ENCODE measurements around the gene RPS6KA5. TPM values are rescaled to one million over a fixed set of nuclear protein-coding genes. Genes with fewer than 3 reads are reported as not detected.
A peak's percentile ranks its signal among the peaks of the same experiment; 100 is the strongest.
"Not testable (repeated sequence)": the region's sequence is repeated elsewhere in the genome, so short reads cannot be mapped to it uniquely, and the experiment has no call there.

The RPS6KA5 gene
- total and polyA plus RNA-seq, 3 experiments from 2014 or later: 17.7 to 21.3 (median 19.9) TPM

DNA sequence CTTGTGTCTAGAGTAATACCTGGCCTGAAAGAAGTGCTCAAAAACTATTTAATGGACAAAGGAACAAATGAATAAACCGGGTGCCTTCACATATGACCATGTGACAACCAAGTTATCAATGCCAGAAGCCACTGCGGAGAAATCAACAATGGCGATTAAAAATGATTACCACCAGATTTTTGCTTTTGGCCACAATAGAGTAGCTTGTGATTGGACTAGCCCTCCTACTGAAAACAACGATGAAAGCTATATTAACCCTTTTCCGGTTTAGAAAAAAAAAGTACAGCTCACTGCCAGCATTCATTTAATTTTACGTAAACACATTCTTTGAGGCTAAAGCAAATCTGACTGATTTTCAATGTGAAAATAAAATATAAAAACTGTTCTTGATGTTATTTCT is 202.6 kb downstream of the RPS6KA5 start:
- Mint-ChIP-seq H3K4me1 (no peaks in the 10 kb centered on the region), H3K9me3 (no peaks in the 10 kb centered on the region), H3K27ac (no peak overlapping the region), H3K27me3 (no peaks in the 10 kb centered on the region), H3K4me3 (no peak overlapping the region), H3K36me3 (peaks cover 5 to 17% (median 8%) of the 10 kb centered on the region in 3 donors)
- POLR2A ChIA-PET: no interaction called here
- H3K4me1 ChIP-seq (ENCODE audit: insufficient read depth, low read length): no peaks in the 10 kb centered on the region
- H3K4me3 ChIP-seq (ENCODE audit: low read length): no peak overlapping the region
- CTCF ChIA-PET: interaction anchor here (1.2 kb wide), 1 partner anchor 9 kb away, joined by 3 read pairs; no protein-coding TSS in a partner anchor
- H3K9me3 ChIP-seq (ENCODE audit: low read length): no peaks in the 10 kb centered on the region
- no peak overlapping the region for H3K27ac ChIP-seq (ENCODE audit: low read depth, low read length)
- H3K36me3 ChIP-seq (ENCODE audit: insufficient read depth, low read length): no peaks in the 10 kb centered on the region
- DNase-seq: no peak
- no peaks in the 10 kb centered on the region for H3K27me3 ChIP-seq (ENCODE audit: insufficient read depth, low read length, poor library complexity, severe bottlenecking)

GRCh38 chr14:90856115-90856514 is 204.3 kb downstream of the RPS6KA5 start:
- H3K4me3 Mint-ChIP-seq; POLR2A ChIA-PET; H3K4me1 Mint-ChIP-seq; H3K9me3 Mint-ChIP-seq; H3K27ac Mint-ChIP-seq; H3K4me3 ChIP-seq (ENCODE audit: low read length); H3K36me3 ChIP-seq (ENCODE audit: insufficient read depth, low read length); H3K4me1 ChIP-seq (ENCODE audit: insufficient read depth, low read length); H3K9me3 ChIP-seq (ENCODE audit: low read length); CTCF ChIA-PET; H3K27me3 Mint-ChIP-seq; DNase-seq; H3K27me3 ChIP-seq (ENCODE audit: insufficient read depth, low read length, poor library complexity, severe bottlenecking); H3K27ac ChIP-seq (ENCODE audit: low read depth, low read length): not testable (repeated sequence)
- peaks cover 3 to 14% (median 5%) of the 10 kb centered on the region in 3 donors for H3K36me3 Mint-ChIP-seq

- no peak overlapping the region for H3K4me3 ChIP-seq (ENCODE audit: low read length)
- Mint-ChIP-seq H3K4me1 (no peaks in the 10 kb centered on the region), H3K27ac (no peak overlapping the region), H3K27me3 (no peaks in the 10 kb centered on the region), H3K36me3 (peaks cover 3 to 12% (median 4%) of the 10 kb centered on the region in 3 donors), H3K9me3 (no peaks in the 10 kb centered on the region), H3K4me3 (no peak overlapping the region)
- no peaks in the 10 kb centered on the region for H3K36me3 ChIP-seq (ENCODE audit: insufficient read depth, low read length)
- H3K27ac ChIP-seq (ENCODE audit: low read depth, low read length): no peak overlapping the region
- H3K4me1 ChIP-seq (ENCODE audit: insufficient read depth, low read length): no peaks in the 10 kb centered on the region
- H3K9me3 ChIP-seq (ENCODE audit: low read length): no peaks in the 10 kb centered on the region
- H3K27me3 ChIP-seq (ENCODE audit: insufficient read depth, low read length, poor library complexity, severe bottlenecking): no peaks in the 10 kb centered on the region
- ChIA-PET POLR2A (no interaction called here), CTCF (no interaction called here)
- DNase-seq: no peak
Measured at GRCh38 chr14:90853116-90853515, 207.3 kb downstream of the RPS6KA5 start.

DNA sequence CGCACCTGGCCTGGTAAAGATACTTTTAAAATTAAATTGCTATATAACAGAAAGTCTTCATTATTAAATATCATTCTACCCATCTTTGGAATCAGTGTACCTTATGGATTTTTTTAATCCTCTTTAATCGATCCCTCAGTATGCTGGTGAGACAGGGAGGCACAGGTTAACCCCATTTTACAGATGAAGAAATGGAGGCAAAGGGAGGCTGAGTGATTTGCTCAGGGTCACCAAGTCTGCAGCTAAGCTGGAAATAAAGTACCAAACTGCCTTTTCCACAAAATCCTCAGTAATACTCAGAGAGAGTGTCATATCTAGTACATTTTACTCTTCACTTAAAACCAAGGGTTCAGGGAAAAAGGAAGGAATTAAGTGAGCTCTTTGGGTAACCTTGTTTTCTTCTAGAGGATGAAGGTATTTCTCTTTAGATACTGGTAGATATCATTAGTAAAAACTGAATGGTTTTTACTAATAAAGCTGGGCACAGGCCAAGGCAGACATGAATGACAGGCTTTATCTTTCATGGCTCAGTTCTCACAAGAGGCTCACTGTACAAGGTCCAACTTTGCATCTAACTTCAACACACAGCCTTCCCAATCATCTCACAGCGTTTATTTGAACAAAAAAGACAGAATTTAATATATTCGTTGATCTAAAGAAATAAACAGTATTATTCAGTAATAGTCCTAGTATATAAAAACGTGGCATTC is 209.0 kb downstream of the RPS6KA5 start:
- Mint-ChIP-seq H3K4me3 (no peak overlapping the region), H3K36me3 (peaks cover 3 to 6% (median 4%) of the 10 kb centered on the region in 3 donors), H3K27me3 (no peaks in the 10 kb centered on the region), H3K4me1 (no peaks in the 10 kb centered on the region), H3K9me3 (no peaks in the 10 kb centered on the region), H3K27ac (peak overlapping the region in 1 of 8 donors; percentile 92)
- Histone ChIP-seq H3K4me1 (ENCODE audit: insufficient read depth, low read length) (no peaks in the 10 kb centered on the region), H3K27ac (ENCODE audit: low read depth, low read length) (no peak overlapping the region), H3K27me3 (ENCODE audit: insufficient read depth, low read length, poor library complexity, severe bottlenecking) (no peaks in the 10 kb centered on the region), H3K9me3 (ENCODE audit: low read length) (no peaks in the 10 kb centered on the region), H3K36me3 (ENCODE audit: insufficient read depth, low read length) (no peaks in the 10 kb centered on the region), H3K4me3 (ENCODE audit: low read length) (no peak overlapping the region)
- POLR2A ChIA-PET: no interaction called here
- CTCF ChIA-PET: no interaction called here
- no peak for DNase-seq

DNA sequence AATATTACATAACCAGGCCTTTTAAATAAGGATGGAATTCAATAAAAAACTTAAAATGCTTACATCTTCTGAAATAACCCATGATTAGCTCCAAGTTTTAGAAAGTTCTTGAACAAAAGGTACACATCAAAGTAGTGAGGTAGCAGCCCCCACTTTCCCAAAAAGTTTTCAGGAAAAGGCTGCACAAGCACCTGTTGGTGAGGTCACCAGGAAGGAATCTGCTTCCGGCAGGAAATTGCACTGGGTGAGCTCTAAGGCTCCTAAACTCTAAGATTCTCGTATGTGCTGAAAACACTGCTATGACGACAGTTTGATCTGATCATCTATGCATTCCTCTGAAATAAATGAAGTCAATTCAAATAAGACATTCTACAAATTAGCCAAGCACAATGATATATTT is 210.0 kb downstream of the RPS6KA5 start:
- DNase-seq: no peak
- Mint-ChIP-seq H3K27ac (no peak overlapping the region), H3K9me3 (no peaks in the 10 kb centered on the region), H3K4me1 (no peaks in the 10 kb centered on the region), H3K4me3 (no peak overlapping the region), H3K36me3 (peaks cover 3 to 9% (median 4%) of the 10 kb centered on the region in 3 donors), H3K27me3 (no peaks in the 10 kb centered on the region)
- H3K27me3 ChIP-seq (ENCODE audit: insufficient read depth, low read length, poor library complexity, severe bottlenecking): no peaks in the 10 kb centered on the region
- ChIA-PET POLR2A (no interaction called here), CTCF (no interaction called here)
- no peaks in the 10 kb centered on the region for H3K4me1 ChIP-seq (ENCODE audit: insufficient read depth, low read length)
- no peak overlapping the region for H3K27ac ChIP-seq (ENCODE audit: low read depth, low read length)
- H3K36me3 ChIP-seq (ENCODE audit: insufficient read depth, low read length): no peaks in the 10 kb centered on the region
- no peaks in the 10 kb centered on the region for H3K9me3 ChIP-seq (ENCODE audit: low read length)
- no peak overlapping the region for H3K4me3 ChIP-seq (ENCODE audit: low read length)

- Mint-ChIP-seq H3K27ac (no peak overlapping the region), H3K4me1 (no peaks in the 10 kb centered on the region), H3K36me3 (peaks cover 1 to 6% (median 3%) of the 10 kb centered on the region in 3 donors), H3K9me3 (no peaks in the 10 kb centered on the region), H3K27me3 (no peaks in the 10 kb centered on the region), H3K4me3 (no peak overlapping the region)
- ChIA-PET POLR2A (no interaction called here), CTCF (no interaction called here)
- no peak for DNase-seq
- no peaks in the 10 kb centered on the region for H3K27me3 ChIP-seq (ENCODE audit: insufficient read depth, low read length, poor library complexity, severe bottlenecking)
- H3K4me3 ChIP-seq (ENCODE audit: low read length): no peak overlapping the region
- no peaks in the 10 kb centered on the region for H3K4me1 ChIP-seq (ENCODE audit: insufficient read depth, low read length)
- no peaks in the 10 kb centered on the region for H3K36me3 ChIP-seq (ENCODE audit: insufficient read depth, low read length)
- H3K9me3 ChIP-seq (ENCODE audit: low read length): no peaks in the 10 kb centered on the region
- H3K27ac ChIP-seq (ENCODE audit: low read depth, low read length): no peak overlapping the region
Measured at GRCh38 chr14:90849787-90850444, 210.5 kb downstream of the RPS6KA5 start.

DNA sequence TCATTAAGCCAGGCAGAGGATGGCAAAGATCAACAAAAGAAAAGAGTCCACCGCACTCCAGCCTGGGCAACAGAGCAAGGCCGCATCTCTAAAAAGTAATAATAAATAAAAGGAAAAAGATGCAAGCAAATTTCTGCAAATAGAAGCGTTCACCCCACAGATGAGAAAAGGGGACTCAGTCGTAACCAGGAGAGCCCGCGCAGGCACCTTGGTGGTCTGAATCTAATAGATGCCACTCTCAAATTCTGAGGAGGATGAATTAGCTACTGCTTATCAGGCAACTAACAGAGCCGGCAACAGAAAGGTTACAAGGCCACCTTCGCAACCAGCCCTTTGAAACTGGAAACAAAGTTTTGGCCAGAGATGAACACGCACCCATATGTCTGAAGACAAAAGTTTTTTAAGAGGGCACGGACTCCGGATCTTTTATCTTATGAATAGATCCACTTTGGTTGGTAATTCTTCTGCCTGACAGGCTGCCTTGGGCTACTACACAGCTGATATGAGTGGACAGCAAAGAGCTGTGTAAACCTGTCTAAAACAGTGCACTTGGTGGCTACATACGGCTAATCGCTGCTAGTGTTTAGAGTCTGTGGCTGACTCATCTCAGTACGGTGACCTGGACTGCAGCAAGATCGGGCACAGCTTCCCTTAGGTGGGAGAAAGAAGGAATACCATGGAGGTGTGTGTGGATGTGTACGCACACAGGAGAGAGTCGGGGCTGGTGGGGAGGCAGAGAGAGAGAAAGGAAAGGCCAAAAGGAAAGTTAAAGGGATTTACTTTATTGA is 211.3 kb downstream of the RPS6KA5 start:
- Histone ChIP-seq H3K27ac (ENCODE audit: low read depth, low read length) (no peak overlapping the region), H3K27me3 (ENCODE audit: insufficient read depth, low read length, poor library complexity, severe bottlenecking) (no peaks in the 10 kb centered on the region), H3K4me3 (ENCODE audit: low read length) (no peak overlapping the region), H3K4me1 (ENCODE audit: insufficient read depth, low read length) (no peaks in the 10 kb centered on the region), H3K9me3 (ENCODE audit: low read length) (no peaks in the 10 kb centered on the region), H3K36me3 (ENCODE audit: insufficient read depth, low read length) (no peaks in the 10 kb centered on the region)
- no peaks in the 10 kb centered on the region for H3K9me3 Mint-ChIP-seq
- POLR2A ChIA-PET: no interaction called here
- CTCF ChIA-PET: no interaction called here
- H3K27me3 Mint-ChIP-seq: no peaks in the 10 kb centered on the region
- no peak for DNase-seq
- peaks cover 1 to 6% (median 3%) of the 10 kb centered on the region in 3 donors for H3K36me3 Mint-ChIP-seq
- peak overlapping the region in 1 of 8 donors; percentile 7 for H3K27ac Mint-ChIP-seq
- H3K4me1 Mint-ChIP-seq: no peaks in the 10 kb centered on the region
- H3K4me3 Mint-ChIP-seq: no peak overlapping the region

DNA sequence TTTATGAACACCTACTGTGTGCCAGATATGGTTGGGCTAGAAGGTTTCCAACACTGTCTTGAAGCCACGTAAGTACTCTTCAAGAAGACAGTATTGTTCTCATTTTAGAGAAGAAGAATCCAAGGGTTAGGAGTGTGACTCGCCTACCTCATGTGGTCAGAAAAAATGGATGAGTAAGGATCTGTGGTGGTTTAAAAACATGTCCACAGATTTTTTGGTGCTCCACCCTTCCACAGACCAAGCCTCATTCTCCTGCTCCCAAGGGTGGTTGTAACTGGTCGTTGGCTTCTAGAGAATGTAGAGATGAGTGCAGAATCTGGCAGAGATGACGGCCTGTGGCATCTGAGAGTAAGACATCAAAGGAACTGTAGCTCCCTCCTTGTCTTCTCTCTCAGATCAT is 213.9 kb downstream of the RPS6KA5 start:
- Histone ChIP-seq H3K27me3 (ENCODE audit: insufficient read depth, low read length, poor library complexity, severe bottlenecking) (no peaks in the 10 kb centered on the region), H3K4me3 (ENCODE audit: low read length) (no peak overlapping the region), H3K4me1 (ENCODE audit: insufficient read depth, low read length) (no peaks in the 10 kb centered on the region), H3K36me3 (ENCODE audit: insufficient read depth, low read length) (no peaks in the 10 kb centered on the region), H3K27ac (ENCODE audit: low read depth, low read length) (no peak overlapping the region), H3K9me3 (ENCODE audit: low read length) (no peaks in the 10 kb centered on the region)
- ChIA-PET CTCF (no interaction called here), POLR2A (no interaction called here)
- Mint-ChIP-seq H3K36me3 (peaks cover 1 to 6% (median 3%) of the 10 kb centered on the region in 3 donors), H3K4me1 (peaks cover 4 to 5% (median 5%) of the 10 kb centered on the region in 3 donors), H3K27me3 (no peaks in the 10 kb centered on the region), H3K27ac (no peak overlapping the region), H3K4me3 (no peak overlapping the region), H3K9me3 (no peaks in the 10 kb centered on the region)
- no peak for DNase-seq
